ENCODE data around the gene TIE1. TPM values are rescaled to one million over a fixed set of nuclear protein-coding genes. Genes with fewer than 3 reads are reported as not detected.

TIE1 gene
- total and polyA plus RNA-seq, 2 experiments from 2014 or later: 0.21 TPM; not detected in 1

- Histone ChIP-seq H2AFZ (no peak overlapping the region), H3K27me3 (replicated peaks; ENCODE audit: insufficient read depth) (no peaks in the 10 kb centered on the region; the same call in none of the 2 replicates), H3F3A (ENCODE audit: insufficient read depth) (peaks cover 8% of the 10 kb centered on the region; the same call in 1 of the 2 replicates), H4K20me1 (ENCODE audit: insufficient read depth) (no peaks in the 10 kb centered on the region), H3K9ac (no peak overlapping the region), H3K4me1 (ENCODE audit: insufficient read depth) (peaks cover 6% of the 10 kb centered on the region), H3K79me2 (ENCODE audit: insufficient read depth) (no peaks in the 10 kb centered on the region), H3K36me3 (ENCODE audit: low read depth) (no peaks in the 10 kb centered on the region), H3K9me2 (ENCODE audit: insufficient read depth) (no peaks in the 10 kb centered on the region), H3K9me3 (ENCODE audit: low read depth) (no peaks in the 10 kb centered on the region), H3K4me3 (no peak overlapping the region), H3K27ac (no peak overlapping the region), H3K4me2 (ENCODE audit: unreplicated experiment) (no peak overlapping the region)
- no peak for TF ChIP-seq EZH2phosphoT487 (IDR thresholded peaks at IDR 0.05; ENCODE audit: insufficient read depth, low read depth)
- TF ChIP-seq EZH2 (IDR thresholded peaks at IDR 0.05; ENCODE audit: insufficient read depth, poor library complexity, severe bottlenecking): no peak
- in situ Hi-C loops (cut with MboI): no loop called here
- WGBS, 2 experiments (ENCODE audit: low coverage in 1 of 2, low lambda C conversion rate in 2 of 2, missing lambda C conversion rate in 2 of 2): 65 to 66% methylated on average over 6 of the region's 6 CpGs
- no peak for DNase-seq
Observed at GRCh38 chr1:43305926-43306687, 5.3 kb downstream of the TIE1 start.

- H3K27me3 ChIP-seq (replicated peaks; ENCODE audit: insufficient read depth): no peaks in the 10 kb centered on the region; the same call in none of the 2 replicates
- no peak overlapping the region for H3K9ac ChIP-seq
- H2AFZ ChIP-seq: no peak overlapping the region
- no peaks in the 10 kb centered on the region for H3K79me2 ChIP-seq (ENCODE audit: insufficient read depth)
- H3F3A ChIP-seq (ENCODE audit: insufficient read depth): peaks cover 8% of the 10 kb centered on the region; the same call in 1 of the 2 replicates
- H3K4me3 ChIP-seq: no peak overlapping the region
- H3K4me1 ChIP-seq (ENCODE audit: insufficient read depth): peaks cover 6% of the 10 kb centered on the region
- no peaks in the 10 kb centered on the region for H3K9me3 ChIP-seq (ENCODE audit: low read depth)
- WGBS, 2 experiments (ENCODE audit: low coverage in 1 of 2, low lambda C conversion rate in 2 of 2, missing lambda C conversion rate in 2 of 2): 76 to 81% methylated on average over 17 of the region's 17 CpGs
- in situ Hi-C loops (cut with MboI): no loop called here
- no peak overlapping the region for H3K27ac ChIP-seq
- no peaks in the 10 kb centered on the region for H4K20me1 ChIP-seq (ENCODE audit: insufficient read depth)
- no peak for TF ChIP-seq EZH2phosphoT487 (IDR thresholded peaks at IDR 0.05; ENCODE audit: insufficient read depth, low read depth)
- no peak for TF ChIP-seq EZH2 (IDR thresholded peaks at IDR 0.05; ENCODE audit: insufficient read depth, poor library complexity, severe bottlenecking)
- DNase-seq: no peak
- H3K4me2 ChIP-seq (ENCODE audit: unreplicated experiment): no peak overlapping the region
- no peaks in the 10 kb centered on the region for H3K36me3 ChIP-seq (ENCODE audit: low read depth)
- H3K9me2 ChIP-seq (ENCODE audit: insufficient read depth): no peaks in the 10 kb centered on the region
Observed at GRCh38 chr1:43306688-43307457, 6.1 kb downstream of the TIE1 start.

- peaks cover 6% of the 10 kb centered on the region for H3K4me1 ChIP-seq (ENCODE audit: insufficient read depth)
- no peak overlapping the region for H3K4me3 ChIP-seq
- H3K79me2 ChIP-seq (ENCODE audit: insufficient read depth): no peaks in the 10 kb centered on the region
- no peak for DNase-seq
- H3K9ac ChIP-seq: no peak overlapping the region
- no peaks in the 10 kb centered on the region for H4K20me1 ChIP-seq (ENCODE audit: insufficient read depth)
- in situ Hi-C loops (cut with MboI): no loop called here
- no peaks in the 10 kb centered on the region for H3K36me3 ChIP-seq (ENCODE audit: low read depth)
- no peak overlapping the region for H2AFZ ChIP-seq
- no peaks in the 10 kb centered on the region for H3K9me2 ChIP-seq (ENCODE audit: insufficient read depth)
- H3K27ac ChIP-seq: no peak overlapping the region
- WGBS, 2 experiments (ENCODE audit: low coverage in 1 of 2, low lambda C conversion rate in 2 of 2, missing lambda C conversion rate in 2 of 2): 79 to 83% methylated on average over 9 of the region's 9 CpGs
- no peaks in the 10 kb centered on the region; the same call in none of the 2 replicates for H3K27me3 ChIP-seq (replicated peaks; ENCODE audit: insufficient read depth)
- no peak overlapping the region for H3K4me2 ChIP-seq (ENCODE audit: unreplicated experiment)
- H3K9me3 ChIP-seq (ENCODE audit: low read depth): no peaks in the 10 kb centered on the region
- H3F3A ChIP-seq (ENCODE audit: insufficient read depth): peaks cover 8% of the 10 kb centered on the region; the same call in 1 of the 2 replicates
- TF ChIP-seq EZH2 (IDR thresholded peaks at IDR 0.05; ENCODE audit: insufficient read depth, poor library complexity, severe bottlenecking) (no peak), EZH2phosphoT487 (IDR thresholded peaks at IDR 0.05; ENCODE audit: insufficient read depth, low read depth) (no peak)
Observed at GRCh38 chr1:43307458-43308158, 6.8 kb downstream of the TIE1 start.
